GM21737 (cell line): ENCODE measurements around the gene EXD3.

Experiments
- ATAC-seq: cut with Tn5 transposase; IDR thresholded peaks from one replicate; pipeline ENCODE4 v1.9.1; 2021; ENCODE audit warnings: mild to moderate bottlenecking, moderate library complexity; ENCODE audit not compliant: unreplicated experiment

The EXD3 gene

DNA sequence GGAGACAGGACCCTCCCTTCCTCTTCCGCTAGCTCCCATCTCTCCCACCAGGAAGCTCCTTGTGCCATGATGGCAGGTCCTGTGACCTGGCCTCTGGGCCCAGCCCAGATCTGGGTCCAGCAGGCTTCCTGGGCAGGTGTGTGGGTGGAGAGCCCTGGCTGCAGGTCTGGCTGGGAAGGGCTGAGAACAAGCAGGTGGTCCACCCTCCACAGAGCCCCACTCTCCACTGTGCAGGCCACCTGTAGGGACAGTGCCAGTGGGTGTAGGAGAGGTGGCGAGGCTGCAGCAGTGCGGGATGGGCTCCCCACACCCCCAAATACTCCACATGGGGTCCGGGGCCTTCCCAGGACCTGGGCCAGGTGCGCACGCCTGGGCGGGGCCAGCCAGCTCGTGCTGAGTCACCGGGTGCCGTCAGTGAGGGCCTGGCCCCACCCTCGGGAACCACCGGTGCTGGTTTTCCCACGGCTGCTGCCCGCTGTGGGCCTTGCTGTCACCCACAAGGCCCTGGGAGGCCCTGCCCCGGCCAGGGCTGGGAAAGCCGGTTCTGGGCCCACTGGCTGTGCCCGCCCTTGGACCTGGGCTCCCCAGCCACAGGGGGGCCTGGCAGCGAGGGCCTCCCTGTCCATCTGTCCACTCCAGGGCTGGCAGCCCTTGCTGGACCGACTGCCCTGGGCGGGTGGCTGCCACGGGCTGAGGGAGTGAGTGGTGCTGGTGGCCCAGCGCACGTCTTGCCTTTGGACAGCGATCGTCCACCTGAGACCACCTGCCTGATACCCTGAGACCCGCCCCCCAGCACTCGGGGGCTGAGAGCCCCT, 111.6 kb downstream of the EXD3 start:
- no peak for ATAC-seq

- ATAC-seq, result no peak
These were observed 112.5 kb downstream of the EXD3 start for GRCh38 chr9:137310189-137311052.

- ATAC-seq, result no peak
These were observed 113.4 kb downstream of the EXD3 start for GRCh38 chr9:137309368-137310188.

GRCh38 chr9:137308057-137308619, 114.8 kb downstream of the EXD3 start:
- no peak for ATAC-seq

DNA sequence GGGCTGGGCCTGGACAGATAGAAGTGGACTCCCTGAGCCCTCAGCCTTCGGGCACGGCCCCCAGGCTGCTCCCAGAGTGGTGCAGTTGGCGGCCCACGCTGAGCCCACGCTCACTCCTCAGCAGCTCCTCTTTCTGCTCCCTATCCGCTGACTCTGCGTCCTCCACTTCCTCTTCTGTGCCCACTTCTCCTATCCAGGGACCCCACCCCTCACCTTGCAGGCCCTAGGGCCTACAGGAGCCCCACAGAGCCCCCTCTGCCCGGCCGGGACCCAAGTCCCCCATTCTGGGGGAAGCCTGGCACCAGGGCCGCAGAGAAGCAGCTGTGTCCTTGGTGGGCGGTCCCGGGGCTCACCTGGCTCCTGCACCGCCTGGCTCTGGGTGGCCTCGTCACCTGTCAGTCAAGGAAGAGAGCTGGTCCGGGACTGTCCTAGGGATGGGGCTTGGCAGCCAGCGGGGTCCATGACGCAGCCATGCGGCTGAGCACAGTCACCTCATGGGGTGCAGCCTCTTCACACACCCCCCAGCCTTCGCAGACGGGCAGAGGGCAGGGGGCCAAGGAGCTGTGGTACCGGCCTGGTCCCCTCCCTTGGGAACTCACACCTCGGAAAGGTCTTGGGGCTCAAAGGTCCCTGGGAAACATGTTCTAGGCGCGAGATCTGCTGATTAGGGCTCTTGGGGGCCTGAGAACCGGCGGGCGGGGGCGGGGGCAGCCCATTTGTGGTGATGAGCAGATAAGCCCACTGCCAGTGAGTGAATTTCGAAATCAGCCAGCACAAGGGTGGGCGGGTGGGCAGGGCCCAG, 115.5 kb downstream of the EXD3 start:
- ATAC-seq, result no peak

DNA sequence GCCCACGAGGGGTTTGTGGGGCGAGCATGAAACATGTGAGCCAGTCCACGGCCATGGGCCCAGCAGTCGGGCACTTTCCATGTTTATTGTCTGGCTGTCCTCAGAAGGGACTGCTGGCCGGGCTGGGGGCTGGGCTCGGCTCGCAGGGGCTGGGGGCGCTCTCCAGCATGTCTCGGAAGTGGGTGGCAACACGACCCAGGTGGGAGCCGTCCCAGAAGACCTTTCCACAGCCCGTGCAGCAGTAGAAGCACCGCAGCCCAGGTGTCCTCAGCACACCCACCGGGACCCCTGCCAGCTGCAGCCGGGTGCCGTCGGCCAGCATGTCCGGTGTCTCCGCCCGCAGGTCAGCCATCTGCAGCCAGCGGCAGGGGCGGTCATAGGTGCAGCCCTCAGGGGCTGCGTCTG, 116.1 kb downstream of the EXD3 start:
- ATAC-seq, result no peak

DNA sequence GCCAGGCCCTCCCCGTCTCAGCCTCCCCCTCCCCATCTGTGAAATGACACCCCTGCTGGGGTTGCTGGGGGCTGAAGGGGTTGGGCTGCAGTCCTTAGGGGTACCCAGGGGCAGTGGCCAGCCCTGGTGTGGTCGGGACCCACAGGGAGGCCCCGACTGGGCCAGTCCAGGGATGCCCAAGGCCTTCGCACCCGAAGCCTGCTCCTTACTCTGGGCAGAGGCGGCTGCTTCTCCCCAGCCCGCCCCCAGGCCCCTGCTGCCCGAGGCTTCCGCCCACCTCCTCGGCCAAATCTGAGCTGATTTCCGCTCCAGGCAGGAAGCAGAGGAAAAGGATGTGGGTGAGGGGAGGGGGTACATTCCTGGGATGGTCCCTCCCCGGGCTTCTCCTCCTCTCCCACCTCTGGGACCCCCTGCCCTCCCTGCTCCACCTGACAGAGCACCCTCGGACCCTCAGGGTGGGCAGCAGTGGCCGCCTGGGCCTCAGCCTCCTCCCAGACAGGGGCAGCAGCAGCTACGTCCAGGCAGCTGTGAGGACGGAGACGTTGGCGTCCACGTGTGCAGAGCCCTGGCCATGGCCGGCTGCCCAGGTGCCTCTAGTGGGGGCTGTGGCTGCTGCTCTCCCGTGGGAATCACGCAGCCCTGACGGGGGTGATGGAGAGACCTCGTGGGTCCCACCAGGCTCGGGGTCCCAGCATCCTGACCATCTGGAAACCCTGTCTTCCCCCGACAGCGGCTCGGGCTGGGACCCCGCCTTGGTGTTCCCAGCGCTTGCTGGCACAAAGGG, 116.7 kb downstream of the EXD3 start:
- ATAC-seq, result no peak

DNA sequence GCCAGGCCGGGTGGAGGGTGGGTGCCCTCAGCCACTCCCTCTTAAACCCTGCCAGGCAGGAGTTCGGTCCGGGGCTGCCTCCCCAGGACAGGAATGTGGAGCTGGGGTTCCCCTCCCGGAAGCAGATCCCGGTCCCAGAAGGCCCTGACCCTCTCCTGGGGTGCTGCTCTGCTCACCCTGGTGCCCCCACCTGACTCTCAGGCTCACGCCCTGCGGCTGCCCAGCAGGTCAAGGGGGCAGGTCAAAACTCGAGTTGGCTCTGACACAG, 117.2 kb downstream of the EXD3 start:
- ATAC-seq, result no peak

DNA sequence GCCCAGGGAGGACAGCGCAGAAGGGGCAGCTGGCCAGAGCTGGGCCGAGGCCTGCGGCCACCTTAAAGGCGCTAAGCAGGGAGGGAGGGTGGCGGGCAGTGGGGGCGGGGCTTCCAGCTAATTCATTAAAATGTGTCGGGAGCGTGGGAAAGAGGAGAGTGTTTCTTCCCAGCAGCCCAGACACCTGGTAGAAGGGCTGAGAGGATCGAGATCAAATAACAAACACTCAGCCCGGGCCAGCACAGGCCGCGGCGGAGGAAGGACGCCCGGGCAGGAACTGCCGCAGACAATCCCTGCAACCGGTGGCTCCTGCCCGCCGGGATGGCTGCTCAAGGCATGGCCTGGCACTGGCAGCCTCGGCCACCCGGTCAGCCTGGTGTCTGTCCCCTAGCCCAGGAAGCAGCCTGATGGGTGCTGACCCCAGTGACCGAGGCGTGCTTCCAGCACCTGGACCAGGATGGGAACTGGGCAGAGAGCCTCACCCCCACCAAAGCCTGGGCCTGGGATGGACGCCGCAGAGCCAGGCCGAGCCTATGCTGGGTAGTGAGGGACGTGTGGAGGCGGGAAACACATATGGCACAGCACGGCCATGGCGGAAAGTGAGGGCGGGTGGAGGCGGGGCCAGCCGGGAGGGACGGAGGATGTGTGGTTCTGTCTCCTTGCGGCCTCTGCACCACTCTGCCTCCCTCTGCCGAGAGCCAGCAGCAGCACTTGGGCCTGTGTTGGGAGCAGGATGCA, 117.7 kb downstream of the EXD3 start:
- no peak for ATAC-seq

DNA sequence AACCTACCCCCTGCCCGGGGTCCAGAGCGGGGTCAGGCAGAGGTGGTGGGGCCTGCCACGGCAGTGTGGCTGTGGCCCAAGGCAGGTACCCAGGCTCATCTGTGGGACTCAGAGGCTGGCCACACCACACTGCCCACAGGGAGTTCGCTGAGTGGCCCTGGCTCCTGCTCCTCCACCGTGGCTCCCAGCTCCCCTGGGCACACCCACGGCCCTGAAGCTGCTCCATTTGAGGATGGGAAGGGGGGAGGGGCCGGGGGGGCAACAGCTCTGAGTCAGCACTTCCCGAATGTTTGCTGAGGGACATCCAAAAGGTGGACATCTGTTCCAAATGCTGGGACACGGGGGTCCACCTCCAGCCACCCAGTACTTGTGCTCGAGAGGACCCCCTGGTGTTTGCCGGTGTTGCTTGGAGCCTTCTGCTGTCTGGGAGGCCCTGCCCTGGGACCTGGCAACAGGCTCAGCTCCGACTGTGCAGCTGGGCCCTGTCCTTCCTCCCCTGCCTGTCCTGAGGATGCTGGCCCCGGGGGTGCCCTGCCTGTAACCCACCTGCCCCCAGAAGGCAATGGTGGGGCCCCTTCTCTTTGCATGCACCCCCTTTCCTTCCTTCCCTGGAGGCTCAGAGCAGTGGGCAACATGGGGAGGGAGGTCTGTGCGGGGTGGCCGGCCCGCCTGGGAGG, 118.4 kb downstream of the EXD3 start:
- no peak for ATAC-seq

GRCh38 chr9:137303893-137304382, 119.0 kb downstream of the EXD3 start:
- no peak for ATAC-seq

DNA sequence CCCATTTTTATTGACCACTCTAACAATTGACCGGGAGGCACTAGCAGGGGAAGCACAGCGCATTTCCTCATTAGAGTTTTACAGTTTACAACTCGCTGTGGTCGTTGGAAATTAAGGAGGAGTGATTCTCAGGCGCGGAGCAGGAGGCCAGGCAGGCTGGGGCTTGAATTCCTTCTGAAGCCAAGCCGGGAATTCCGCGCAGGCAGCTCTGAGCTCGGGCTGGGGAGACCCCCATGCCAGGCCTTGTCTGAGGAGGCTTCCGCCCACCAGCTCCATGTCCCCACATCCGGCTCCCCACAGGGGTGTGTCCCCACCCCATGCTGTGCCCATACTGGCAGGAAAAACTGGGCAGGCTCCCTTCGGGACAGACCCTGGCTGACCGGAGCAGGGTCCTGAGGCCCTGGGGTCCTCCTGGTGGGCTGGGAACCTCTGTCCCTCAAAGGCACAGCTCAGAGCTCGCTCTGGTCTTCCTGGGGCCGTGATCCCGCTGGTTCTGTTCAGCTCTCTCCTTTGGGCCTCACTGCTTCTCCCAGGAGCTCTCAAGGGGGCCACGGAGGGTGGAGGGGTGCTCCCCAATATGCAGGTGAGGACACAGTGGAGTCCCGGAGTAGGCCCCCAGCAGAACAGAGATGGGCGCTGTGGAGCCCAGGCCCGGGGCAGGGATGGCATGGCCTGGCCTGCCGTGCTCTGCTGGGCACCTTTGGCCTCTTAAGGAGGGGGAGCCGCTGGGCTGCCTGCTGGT, 119.6 kb downstream of the EXD3 start:
- no peak for ATAC-seq

DNA sequence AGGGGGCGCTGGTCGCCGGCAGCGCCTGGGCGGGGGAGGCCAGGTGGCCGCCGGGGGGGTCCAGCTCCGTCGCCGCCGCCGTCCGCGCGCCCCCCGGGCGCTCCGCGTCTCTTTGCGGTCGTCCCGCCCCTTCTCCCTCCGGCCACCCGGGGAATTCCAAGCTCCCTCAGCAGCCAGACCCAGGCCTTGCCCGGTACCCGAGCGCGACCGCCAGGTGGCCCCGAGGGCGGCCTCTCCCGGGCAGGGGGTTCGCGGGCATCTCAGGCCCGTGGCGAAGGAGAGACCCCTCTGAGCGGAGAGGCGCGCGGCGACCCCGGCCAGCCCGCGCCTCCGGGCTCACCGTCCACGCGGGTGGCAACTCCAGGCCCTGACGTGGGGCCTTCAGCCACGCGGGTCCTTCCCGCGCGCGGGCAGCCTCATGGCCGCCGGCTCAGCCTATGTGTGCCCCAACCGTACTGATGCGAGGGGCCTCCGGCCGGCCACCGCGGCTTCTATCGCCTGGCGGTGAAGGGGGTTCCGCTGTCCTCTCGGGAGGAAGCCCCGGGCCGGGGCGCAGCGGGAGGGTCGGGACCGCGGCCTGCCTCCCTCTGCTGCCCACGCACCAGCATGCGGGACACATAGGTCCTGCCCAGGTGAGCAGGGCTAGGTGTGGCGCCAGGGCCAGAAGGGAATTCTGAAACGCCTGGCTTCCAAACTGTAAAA, 120.4 kb downstream of the EXD3 start:
- ATAC-seq, result peak; percentile 41

DNA sequence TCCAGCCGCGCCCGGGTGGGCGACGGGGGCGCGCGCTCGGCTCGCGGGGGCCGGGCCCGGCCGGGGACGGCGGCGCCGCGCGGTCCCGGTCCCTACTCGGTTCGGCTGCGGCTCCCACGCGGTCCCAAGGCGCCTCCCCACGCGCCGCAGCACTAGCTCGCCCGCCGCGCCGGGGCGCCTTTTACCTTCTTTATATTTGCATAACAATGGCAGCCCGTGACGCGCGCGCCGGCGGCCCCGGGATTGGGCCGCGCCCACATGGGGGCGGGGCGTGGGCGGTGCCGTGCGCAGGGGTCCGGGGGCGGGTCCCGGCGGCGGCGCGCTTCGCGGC, 120.9 kb downstream of the EXD3 start, which contains the start of gene NRARP:
NRARP (minus strand) TSS at position 154 of the 331 bp plus-strand sequence. CDS start 343 bp downstream, outside the sequence.
- ATAC-seq, result peak; percentile 65

- peak; percentile 19 for ATAC-seq
These were observed 121.6 kb downstream of the EXD3 start for GRCh38 chr9:137301081-137301947.

GRCh38 chr9:137300567-137301080, 122.3 kb downstream of the EXD3 start:
- no peak for ATAC-seq
